HCT116 (cell line): ENCODE results near the gene PSAP. TPM values are rescaled to one million over a fixed set of nuclear protein-coding genes. Genes with fewer than 3 reads are reported as not detected.

Source experiments
- ATAC-seq: fragments of 200-7000 bp; cut with Tn5 transposase; 2 replicates; pipeline ENCODE4 v1.9.1; 2020; ENCODE audit warnings: mild to moderate bottlenecking, moderate library complexity
- BruUV-seq: library from RNA; stranded (reverse); fragments of 400-500 nt; replicated peaks from 2 replicates; lab custom pipeline; 2021; lab: Mats Ljungman, UMichigan
- CTCF ChIA-PET: fragments of 300-600 bp; sonication (Branson Sonifier 250); formaldehyde crosslinking; loops from one replicate; lab custom pipeline; 2021; ENCODE audit warnings: antibody characterized with exemption; lab: Charles Lee
- POLR2A ChIA-PET: fragments of 300-600, 350-600 bp; sonication (Branson Sonifier 250); formaldehyde crosslinking; loops from one replicate; lab custom pipeline; 2021; ENCODE audit warnings: antibody characterized with exemption; lab: Charles Lee
- RAD21 ChIA-PET, 2 experiments: fragments of 300-600 bp; sonication (Branson Sonifier 250); formaldehyde crosslinking; loops; one replicate each; lab custom pipeline; 2023; ENCODE audit warnings: low total read pairs in 2 of 2; ENCODE audit not compliant: uncharacterized antibody in 2 of 2, unreplicated experiment in 2 of 2, low non-redundant PET in 1 of 2; lab: Charles Lee
- DNase-seq: peaks from one replicate; pipeline ENCODE4 v3.0.0-alpha.2; 2010; ENCODE audit warnings: low read depth, low spot score
- H2AFZ ChIP-seq: fragments of 200-600 bp; shearing (Covaris generic), sonication (generic); 2 replicates; pipeline ENCODE4 v1.6.1; 2017; ENCODE audit warnings: low read depth, mixed run types, mixed read lengths, antibody characterized with exemption, low read length; ENCODE audit not compliant: poor library complexity, severe bottlenecking
- H3K27ac ChIP-seq: 2 replicates; pipeline ENCODE4 v1.5.1; 2012; ENCODE audit warnings: low read depth, low read length
- H3K27me3 ChIP-seq: fragments of 200-600 bp; sonication (generic); 2 replicates; pipeline ENCODE4 v1.6.1; 2016; ENCODE audit warnings: mixed run types, low read length, mixed read lengths; ENCODE audit not compliant: insufficient read depth
- H3K36me3 ChIP-seq, 2 experiments: fragments of 200-500 bp in 1 of 2; fragments of 200-600 bp in 1 of 2; sonication (Bioruptor generic) in 1 of 2; sonication (generic) in 1 of 2; 2 replicates each; pipeline versions ENCODE4 v1.5.1 to v1.6.1; 2014 to 2016; ENCODE audit warnings: low read length in 2 of 2, inconsistent platforms in 1 of 2, mixed read lengths in 1 of 2, mixed run types in 1 of 2; ENCODE audit not compliant: insufficient read depth in 2 of 2, control insufficient read depth in 1 of 2
- H3K4me1 ChIP-seq, 2 experiments: fragments of 200-600 bp in 1 of 2; sonication (generic) in 1 of 2; 2 replicates each; pipeline versions ENCODE4 v1.5.1 to v1.6.1; 2012 to 2017; ENCODE audit warnings: low read length in 2 of 2, inconsistent platforms in 1 of 2, mild to moderate bottlenecking in 1 of 2, mixed read lengths in 1 of 2, mixed run types in 1 of 2, moderate library complexity in 1 of 2; ENCODE audit not compliant: insufficient read depth in 2 of 2, control insufficient read depth in 1 of 2
- H3K4me2 ChIP-seq: fragments of 200-600 bp; sonication (generic); 2 replicates; pipeline ENCODE4 v1.6.1; 2017; ENCODE audit warnings: mixed run types, low read length, mixed read lengths
- H3K4me3 ChIP-seq, 2 experiments: fragments of 200-600 bp in 1 of 2; sonication (generic) in 1 of 2; replicated peaks in 1 of 2; 2 replicates each; pipeline ENCODE4 v1.5.1; 2011 to 2016; ENCODE audit warnings: low read length in 2 of 2, control low read depth in 1 of 2, low read depth in 1 of 2, mild to moderate bottlenecking in 1 of 2, mixed read lengths in 1 of 2, mixed run types in 1 of 2
- H3K79me2 ChIP-seq: fragments of 200-600 bp; sonication (generic); 2 replicates; pipeline ENCODE4 v1.6.1; 2017; ENCODE audit warnings: mild to moderate bottlenecking, mixed run types, low read length, moderate library complexity, mixed read lengths; ENCODE audit not compliant: insufficient read depth
- H3K9ac ChIP-seq: fragments of 200-600 bp; sonication (generic); 2 replicates; pipeline ENCODE4 v1.6.1; 2016; ENCODE audit warnings: low read length, mixed read lengths
- H3K9me2 ChIP-seq: fragments of 200-600 bp; sonication (generic), shearing (Covaris generic); 2 replicates; pipeline ENCODE4 v1.6.1; 2017; ENCODE audit warnings: mixed run types, mild to moderate bottlenecking, moderate library complexity; ENCODE audit not compliant: insufficient read depth
- H3K9me3 ChIP-seq, 2 experiments: fragments of 200-500 bp in 1 of 2; fragments of 200-600 bp in 1 of 2; sonication (Bioruptor generic) in 1 of 2; sonication (generic) in 1 of 2; 2 replicates each; pipeline ENCODE4 v1.6.1; 2014 to 2017; ENCODE audit warnings: low read length in 2 of 2, mixed read lengths in 2 of 2, inconsistent platforms in 1 of 2, low read depth in 1 of 2, mild to moderate bottlenecking in 1 of 2, mixed run types in 1 of 2, moderate library complexity in 1 of 2; ENCODE audit not compliant: control insufficient read depth in 1 of 2, insufficient read depth in 1 of 2
- H4K20me1 ChIP-seq: fragments of 200-600 bp; sonication (generic), shearing (Covaris generic); 2 replicates; pipeline ENCODE4 v1.6.1; 2017; ENCODE audit warnings: mixed run types, mild to moderate bottlenecking, moderate library complexity; ENCODE audit not compliant: insufficient read depth
- ATF3 ChIP-seq: IDR thresholded peaks from 2 replicates; pipeline ENCODE4 v1.6.1; 2012
- CBX3 ChIP-seq: IDR thresholded peaks from 2 replicates; pipeline ENCODE4 v1.6.1; 2012; ENCODE audit warnings: low read depth
- EGR1 ChIP-seq: IDR thresholded peaks from 2 replicates; pipeline ENCODE4 v1.6.1; 2012; ENCODE audit warnings: low read depth
- ELF1 ChIP-seq: IDR thresholded peaks from 2 replicates; pipeline ENCODE4 v1.6.1; 2012; ENCODE audit warnings: low read depth, borderline replicate concordance
- EZH2 ChIP-seq: fragments of 200-600 bp; sonication (generic); IDR thresholded peaks from 2 replicates; pipeline ENCODE4 v1.6.1; 2017; ENCODE audit warnings: antibody characterized with exemption, mixed run types
- EZH2phosphoT487 ChIP-seq: fragments of 200-600 bp; IDR thresholded peaks from 2 replicates; pipeline ENCODE4 v1.6.1; 2018; ENCODE audit warnings: antibody characterized with exemption, borderline replicate concordance
- FOSL1 ChIP-seq: IDR thresholded peaks from 2 replicates; pipeline ENCODE4 v1.6.1; 2012; ENCODE audit warnings: low read depth
- JUND ChIP-seq: IDR thresholded peaks from 2 replicates; pipeline ENCODE4 v1.6.1; 2012
- POLR2A ChIP-seq: IDR thresholded peaks from 2 replicates; pipeline ENCODE4 v1.7.0; 2011; ENCODE audit warnings: borderline replicate concordance; ENCODE audit not compliant: insufficient read depth, insufficient read length; ENCODE audit errors: extremely low read depth
- REST ChIP-seq: IDR thresholded peaks from 2 replicates; pipeline ENCODE4 v1.6.1; 2012; ENCODE audit warnings: low read depth
- TCF7L2 ChIP-seq: IDR thresholded peaks from 2 replicates; pipeline ENCODE4 v1.7.0; 2011; ENCODE audit warnings: borderline replicate concordance, inconsistent platforms; ENCODE audit not compliant: insufficient read depth, insufficient read length; ENCODE audit errors: extremely low read depth
- YY1 ChIP-seq: IDR thresholded peaks from 2 replicates; pipeline ENCODE4 v1.6.1; 2011; ENCODE audit warnings: low read length, low read depth, moderate library complexity, mild to moderate bottlenecking; ENCODE audit not compliant: insufficient replicate concordance; ENCODE audit errors: extremely low read depth
- ZBTB33 ChIP-seq: IDR thresholded peaks from 2 replicates; pipeline ENCODE4 v1.6.1; 2011; ENCODE audit warnings: mild to moderate bottlenecking, low read length, moderate library complexity; ENCODE audit not compliant: insufficient replicate concordance; ENCODE audit errors: extremely low read depth
- intact Hi-C: fragments of 100-400 bp; cut with micrococcal nuclease; formaldehyde crosslinking; loops from 2 replicates; pipeline ENCODE4 v1.10.0; 2022
- total RNA-seq: library from RNA; stranded (reverse); gene quantifications from one replicate; pipeline ENCODE4 v1.2.1, GENCODE V29; 2021; ENCODE audit not compliant: unreplicated experiment

Gene PSAP
- total RNA-seq, 1 experiment from 2014 or later, result 444 TPM

GRCh38 chr10:71773221-71773971, 77.7 kb downstream of the PSAP start, which contains the start of gene VSIR (continued):
- TF ChIP-seq POLR2A, result no peak
- no peak for TF ChIP-seq EZH2phosphoT487
- peak; percentile 23 for TF ChIP-seq YY1
- no peak for TF ChIP-seq EGR1

- H3K4me3 ChIP-seq, result peak overlapping the region; percentile 61 to 79
- H3K4me2 ChIP-seq, result peak overlapping the region; percentile 99
- no peaks in the 10 kb centered on the region for H4K20me1 ChIP-seq
- no peak overlapping the region for H2AFZ ChIP-seq
- no peak for DNase-seq
- peak; percentile 13 for ATAC-seq
- no TSS peak for BruUV-seq
- ChIA-PET CTCF (interaction anchor here (0.8 to 3.8 kb wide), 11 partner anchors 9 to 123 kb away, joined by 3 to 14 read pairs (median 3); partner anchors contain the start of gene PSAP), RAD21 (interaction anchor here (1.6 to 1.9 kb wide), 2 partner anchors 65 to 76 kb away, joined by 6 read pairs; no protein-coding TSS in a partner anchor), POLR2A (interaction anchor here (0.7 to 1.4 kb wide), 4 partner anchors 8 to 15 kb away, joined by 3 read pairs; no protein-coding TSS in a partner anchor)
- peak overlapping the region; percentile 74 for H3K9ac ChIP-seq
- no peak for TF ChIP-seq ELF1
- no peak for TF ChIP-seq FOSL1
- TF ChIP-seq EZH2, result no peak
- TF ChIP-seq JUND, result no peak
- no peak for TF ChIP-seq ZBTB33
- TF ChIP-seq YY1, result no peak
- TF ChIP-seq CBX3, result no peak
- TF ChIP-seq ATF3, result no peak
- TF ChIP-seq REST, result no peak
- TF ChIP-seq TCF7L2, result no peak
- H3K27me3 ChIP-seq, result no peaks in the 10 kb centered on the region
- peak overlapping the region; percentile 63 for H3K27ac ChIP-seq
- peaks cover 50 to 75% of the 10 kb centered on the region in 2 experiments for H3K4me1 ChIP-seq
- peaks cover 0 to 5% of the 10 kb centered on the region in 2 experiments; a peak in 1 of 4 replicates for H3K9me3 ChIP-seq
- H3K9me2 ChIP-seq, result no peaks in the 10 kb centered on the region
- no peaks in the 10 kb centered on the region for H3K79me2 ChIP-seq
- intact Hi-C loops, result loop anchor here (5.0 kb wide), 1 partner anchor 76 kb away; no protein-coding TSS in a partner anchor
- no peaks in the 10 kb centered on the region for H3K36me3 ChIP-seq
These were observed 78.2 kb downstream of the PSAP start for GRCh38 chr10:71772832-71773220.
